ENCODE results near the gene KRTAP10-4. TPM values are rescaled to one million over a fixed set of nuclear protein-coding genes. Genes with fewer than 3 reads are reported as not detected.

The KRTAP10-4 gene
- total RNA-seq, 1 experiment from 2014 or later, result not detected

- TF ChIP-seq ELF1 (IDR thresholded peaks at IDR 0.05; ENCODE audit: borderline replicate concordance, low read depth) (no peak), SP1 (IDR thresholded peaks at IDR 0.05; ENCODE audit: low read depth) (no peak), POLR2A (IDR thresholded peaks at IDR 0.05; ENCODE audit: borderline replicate concordance, extremely low read depth, insufficient read depth, insufficient read length) (no peak), ZNF274 (IDR thresholded peaks at IDR 0.05; ENCODE audit: low read depth, low read length) (no peak)
- TF ChIP-seq, protein P1, sequence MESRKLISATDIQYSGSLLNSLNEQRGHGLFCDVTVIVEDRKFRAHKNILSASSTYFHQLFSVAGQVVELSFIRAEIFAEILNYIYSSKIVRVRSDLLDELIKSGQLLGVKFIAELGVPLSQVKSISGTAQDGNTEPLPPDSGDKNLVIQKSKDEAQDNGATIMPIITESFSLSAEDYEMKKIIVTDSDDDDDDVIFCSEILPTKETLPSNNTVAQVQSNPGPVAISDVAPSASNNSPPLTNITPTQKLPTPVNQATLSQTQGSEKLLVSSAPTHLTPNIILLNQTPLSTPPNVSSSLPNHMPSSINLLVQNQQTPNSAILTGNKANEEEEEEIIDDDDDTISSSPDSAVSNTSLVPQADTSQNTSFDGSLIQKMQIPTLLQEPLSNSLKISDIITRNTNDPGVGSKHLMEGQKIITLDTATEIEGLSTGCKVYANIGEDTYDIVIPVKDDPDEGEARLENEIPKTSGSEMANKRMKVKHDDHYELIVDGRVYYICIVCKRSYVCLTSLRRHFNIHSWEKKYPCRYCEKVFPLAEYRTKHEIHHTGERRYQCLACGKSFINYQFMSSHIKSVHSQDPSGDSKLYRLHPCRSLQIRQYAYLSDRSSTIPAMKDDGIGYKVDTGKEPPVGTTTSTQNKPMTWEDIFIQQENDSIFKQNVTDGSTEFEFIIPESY (IDR thresholded peaks at IDR 0.05; ENCODE audit: extremely low read depth, insufficient replicate concordance, low read length), result no peak
- TF ChIP-seq, protein P2, sequence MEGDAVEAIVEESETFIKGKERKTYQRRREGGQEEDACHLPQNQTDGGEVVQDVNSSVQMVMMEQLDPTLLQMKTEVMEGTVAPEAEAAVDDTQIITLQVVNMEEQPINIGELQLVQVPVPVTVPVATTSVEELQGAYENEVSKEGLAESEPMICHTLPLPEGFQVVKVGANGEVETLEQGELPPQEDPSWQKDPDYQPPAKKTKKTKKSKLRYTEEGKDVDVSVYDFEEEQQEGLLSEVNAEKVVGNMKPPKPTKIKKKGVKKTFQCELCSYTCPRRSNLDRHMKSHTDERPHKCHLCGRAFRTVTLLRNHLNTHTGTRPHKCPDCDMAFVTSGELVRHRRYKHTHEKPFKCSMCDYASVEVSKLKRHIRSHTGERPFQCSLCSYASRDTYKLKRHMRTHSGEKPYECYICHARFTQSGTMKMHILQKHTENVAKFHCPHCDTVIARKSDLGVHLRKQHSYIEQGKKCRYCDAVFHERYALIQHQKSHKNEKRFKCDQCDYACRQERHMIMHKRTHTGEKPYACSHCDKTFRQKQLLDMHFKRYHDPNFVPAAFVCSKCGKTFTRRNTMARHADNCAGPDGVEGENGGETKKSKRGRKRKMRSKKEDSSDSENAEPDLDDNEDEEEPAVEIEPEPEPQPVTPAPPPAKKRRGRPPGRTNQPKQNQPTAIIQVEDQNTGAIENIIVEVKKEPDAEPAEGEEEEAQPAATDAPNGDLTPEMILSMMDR (IDR thresholded peaks at IDR 0.05 in 2 of 3, conservative IDR thresholded peaks at IDR 0.05 in 1 of 3; ENCODE audit: borderline replicate concordance in 1 of 3, insufficient read depth in 1 of 3, low read depth in 2 of 3, low read length in 2 of 3), result no peak
Measured at GRCh38 chr21:44548922-44549321, 24.6 kb upstream of the KRTAP10-4 start (continued).

DNA sequence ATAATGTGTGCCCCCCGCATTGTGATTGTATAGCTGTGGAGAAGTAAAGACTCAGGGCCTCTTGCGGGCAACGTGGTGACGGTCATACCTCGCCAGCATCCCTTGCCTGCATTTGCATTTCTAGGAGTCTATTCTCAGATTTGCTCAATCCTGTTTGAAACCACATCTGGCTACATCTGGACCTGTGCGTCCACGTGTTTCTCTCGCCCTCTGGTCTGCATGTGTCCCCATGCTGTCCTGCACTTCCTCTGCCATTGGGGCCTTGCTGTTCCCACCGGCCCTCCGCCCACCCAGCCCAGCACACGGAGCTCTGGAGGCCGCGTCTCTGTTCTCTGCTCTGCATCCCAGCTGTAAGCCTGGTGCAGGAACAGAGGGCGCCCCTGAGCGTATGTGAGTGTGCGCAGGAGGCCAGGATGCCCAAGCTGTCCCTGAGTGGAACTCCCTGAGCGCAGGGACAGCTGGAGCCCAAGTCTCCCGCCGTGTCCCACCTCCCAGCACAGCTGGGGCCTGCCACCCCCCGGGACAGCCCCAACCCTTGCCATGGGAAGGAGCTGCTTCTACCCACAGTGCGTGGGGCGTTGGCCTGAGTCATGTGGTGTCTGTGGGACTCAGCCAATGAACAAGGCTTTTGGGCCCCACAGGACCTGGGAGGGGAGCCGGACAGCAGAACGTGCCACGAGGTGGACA is 23.9 kb upstream of the KRTAP10-4 start:
- Histone ChIP-seq H3K27me3 (ENCODE audit: insufficient read depth, low read length) (no peaks in the 10 kb centered on the region), H2AFZ (ENCODE audit: low read depth, low read length, poor library complexity, severe bottlenecking) (no peak overlapping the region), H3K4me3 (replicated peaks in 1 of 2; ENCODE audit: low read depth in 1 of 2, low read length in 2 of 2) (no peak overlapping the region), H3K9me2 (ENCODE audit: insufficient read depth) (no peaks in the 10 kb centered on the region), H3K4me1 (ENCODE audit: control insufficient read depth in 1 of 2, insufficient read depth in 2 of 2, low read length in 2 of 2) (no peaks in the 10 kb centered on the region), H3K9me3 (ENCODE audit: control insufficient read depth in 1 of 2, insufficient read depth in 1 of 2, low read depth in 1 of 2, low read length in 2 of 2) (peaks cover 0 to 9% of the 10 kb centered on the region in 2 experiments; a peak in 2 of 4 replicates), H3K9ac (ENCODE audit: low read length) (no peak overlapping the region), H3K4me2 (ENCODE audit: low read length) (no peak overlapping the region), H3K27ac (ENCODE audit: low read depth, low read length) (no peak overlapping the region), H3K36me3 (ENCODE audit: control insufficient read depth in 1 of 2, insufficient read depth in 2 of 2, low read length in 2 of 2) (no peaks in the 10 kb centered on the region), H4K20me1 (ENCODE audit: insufficient read depth) (no peaks in the 10 kb centered on the region), H3K79me2 (ENCODE audit: insufficient read depth, low read length) (no peaks in the 10 kb centered on the region)
- no TSS peak for BruUV-seq (replicated peaks)
- DNase-seq (ENCODE audit: low read depth, low spot score) (no peak), ATAC-seq (peak; percentile 57)
- ChIA-PET POLR2A (no interaction called here), RAD21 (ENCODE audit: low non-redundant PET in 1 of 2, low total read pairs in 2 of 2, uncharacterized antibody in 2 of 2, unreplicated experiment in 2 of 2) (no interaction called here), CTCF (no interaction called here)
- intact Hi-C loops (cut with micrococcal nuclease), result no loop called here
- no peak for TF ChIP-seq EZH2phosphoT487 (IDR thresholded peaks at IDR 0.05; ENCODE audit: borderline replicate concordance)
- TF ChIP-seq, protein P3, sequence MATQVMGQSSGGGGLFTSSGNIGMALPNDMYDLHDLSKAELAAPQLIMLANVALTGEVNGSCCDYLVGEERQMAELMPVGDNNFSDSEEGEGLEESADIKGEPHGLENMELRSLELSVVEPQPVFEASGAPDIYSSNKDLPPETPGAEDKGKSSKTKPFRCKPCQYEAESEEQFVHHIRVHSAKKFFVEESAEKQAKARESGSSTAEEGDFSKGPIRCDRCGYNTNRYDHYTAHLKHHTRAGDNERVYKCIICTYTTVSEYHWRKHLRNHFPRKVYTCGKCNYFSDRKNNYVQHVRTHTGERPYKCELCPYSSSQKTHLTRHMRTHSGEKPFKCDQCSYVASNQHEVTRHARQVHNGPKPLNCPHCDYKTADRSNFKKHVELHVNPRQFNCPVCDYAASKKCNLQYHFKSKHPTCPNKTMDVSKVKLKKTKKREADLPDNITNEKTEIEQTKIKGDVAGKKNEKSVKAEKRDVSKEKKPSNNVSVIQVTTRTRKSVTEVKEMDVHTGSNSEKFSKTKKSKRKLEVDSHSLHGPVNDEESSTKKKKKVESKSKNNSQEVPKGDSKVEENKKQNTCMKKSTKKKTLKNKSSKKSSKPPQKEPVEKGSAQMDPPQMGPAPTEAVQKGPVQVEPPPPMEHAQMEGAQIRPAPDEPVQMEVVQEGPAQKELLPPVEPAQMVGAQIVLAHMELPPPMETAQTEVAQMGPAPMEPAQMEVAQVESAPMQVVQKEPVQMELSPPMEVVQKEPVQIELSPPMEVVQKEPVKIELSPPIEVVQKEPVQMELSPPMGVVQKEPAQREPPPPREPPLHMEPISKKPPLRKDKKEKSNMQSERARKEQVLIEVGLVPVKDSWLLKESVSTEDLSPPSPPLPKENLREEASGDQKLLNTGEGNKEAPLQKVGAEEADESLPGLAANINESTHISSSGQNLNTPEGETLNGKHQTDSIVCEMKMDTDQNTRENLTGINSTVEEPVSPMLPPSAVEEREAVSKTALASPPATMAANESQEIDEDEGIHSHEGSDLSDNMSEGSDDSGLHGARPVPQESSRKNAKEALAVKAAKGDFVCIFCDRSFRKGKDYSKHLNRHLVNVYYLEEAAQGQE (IDR thresholded peaks at IDR 0.05; ENCODE audit: low read depth), result no peak
- TF ChIP-seq, protein P2 (IDR thresholded peaks at IDR 0.05 in 2 of 3, conservative IDR thresholded peaks at IDR 0.05 in 1 of 3; ENCODE audit: borderline replicate concordance in 1 of 3, insufficient read depth in 1 of 3, low read depth in 2 of 3, low read length in 2 of 3), result no peak
- no peak for TF ChIP-seq TCF7L2 (IDR thresholded peaks at IDR 0.05; ENCODE audit: borderline replicate concordance, extremely low read depth, insufficient read depth, insufficient read length)
- TF ChIP-seq JUND (IDR thresholded peaks at IDR 0.05), result no peak
- no peak for TF ChIP-seq SRF (IDR thresholded peaks at IDR 0.05; ENCODE audit: low read depth)
- no peak for TF ChIP-seq SIN3A (IDR thresholded peaks at IDR 0.05; ENCODE audit: low read depth)
- TF ChIP-seq ELF1 (IDR thresholded peaks at IDR 0.05; ENCODE audit: borderline replicate concordance, low read depth), result no peak
- no peak for TF ChIP-seq MAX (IDR thresholded peaks at IDR 0.05)
